OCI-LY1 (cell line): ENCODE measurements around the gene DDC.

Experiments used
- EZH2 ChIP-seq: fragments of 200-600 bp; sonication (generic), shearing (Covaris generic); IDR thresholded peaks from 2 replicates; pipeline ENCODE4 v1.8.0; 2017; ENCODE audit warnings: borderline replicate concordance, mixed run types, mild to moderate bottlenecking, antibody characterized with exemption, low read length, moderate library complexity, mixed read lengths
- TF ChIP-seq, protein P1 (sequence below): fragments of 200-600 bp; sonication (generic), shearing (Covaris generic); IDR thresholded peaks from 2 replicates; pipeline ENCODE4 v1.5.1; 2017; ENCODE audit warnings: mild to moderate bottlenecking, antibody characterized with exemption, low read length, moderate library complexity, mixed read lengths

DNA sequence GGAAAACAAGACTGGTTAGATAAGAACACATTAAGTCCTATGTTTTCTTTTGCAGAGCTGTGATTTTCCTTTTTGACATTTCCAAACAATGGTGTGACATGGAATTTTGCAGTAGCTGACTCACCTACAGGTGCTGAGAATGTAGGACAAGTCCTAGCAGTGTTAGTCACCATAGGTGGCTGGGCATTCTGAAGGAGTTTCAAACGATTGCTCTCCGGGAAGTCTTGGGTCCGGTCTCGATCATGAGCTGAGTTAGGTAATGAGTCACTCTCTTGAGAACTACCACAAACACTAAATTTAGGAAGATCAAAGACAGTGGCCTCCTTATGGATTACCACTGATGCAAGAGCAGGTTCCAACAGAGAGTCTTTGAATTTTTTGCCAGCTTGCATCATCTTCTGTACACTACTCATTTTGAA is 118.7 kb downstream of the DDC start:
- TF ChIP-seq, protein P1, sequence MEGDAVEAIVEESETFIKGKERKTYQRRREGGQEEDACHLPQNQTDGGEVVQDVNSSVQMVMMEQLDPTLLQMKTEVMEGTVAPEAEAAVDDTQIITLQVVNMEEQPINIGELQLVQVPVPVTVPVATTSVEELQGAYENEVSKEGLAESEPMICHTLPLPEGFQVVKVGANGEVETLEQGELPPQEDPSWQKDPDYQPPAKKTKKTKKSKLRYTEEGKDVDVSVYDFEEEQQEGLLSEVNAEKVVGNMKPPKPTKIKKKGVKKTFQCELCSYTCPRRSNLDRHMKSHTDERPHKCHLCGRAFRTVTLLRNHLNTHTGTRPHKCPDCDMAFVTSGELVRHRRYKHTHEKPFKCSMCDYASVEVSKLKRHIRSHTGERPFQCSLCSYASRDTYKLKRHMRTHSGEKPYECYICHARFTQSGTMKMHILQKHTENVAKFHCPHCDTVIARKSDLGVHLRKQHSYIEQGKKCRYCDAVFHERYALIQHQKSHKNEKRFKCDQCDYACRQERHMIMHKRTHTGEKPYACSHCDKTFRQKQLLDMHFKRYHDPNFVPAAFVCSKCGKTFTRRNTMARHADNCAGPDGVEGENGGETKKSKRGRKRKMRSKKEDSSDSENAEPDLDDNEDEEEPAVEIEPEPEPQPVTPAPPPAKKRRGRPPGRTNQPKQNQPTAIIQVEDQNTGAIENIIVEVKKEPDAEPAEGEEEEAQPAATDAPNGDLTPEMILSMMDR, result no peak
- TF ChIP-seq EZH2, result no peak
